Ascending aorta (tissue), 2 donors: ENCODE data around the gene NMUR1. TPM values are rescaled to one million over a fixed set of nuclear protein-coding genes. Genes with fewer than 3 reads are reported as not detected.

Experiments used
- DNase-seq, 2 donors: peaks; one replicate each; pipeline ENCODE4 v3.0.0-alpha.2; 2019; ENCODE audit warnings: low spot score in 2 of 2
- H3K27ac ChIP-seq, 2 donors: fragments of 200-600 bp; sonication (generic); one replicate each; pipeline ENCODE4 v1.5.1; 2016 to 2017; ENCODE audit warnings: mild to moderate bottlenecking in 1 of 2
- H3K27me3 ChIP-seq: fragments of 200-600 bp; sonication (generic); one replicate; pipeline ENCODE4 v1.5.1; 2017
- H3K36me3 ChIP-seq, 2 donors: fragments of 200-600 bp; sonication (generic); one replicate each; pipeline ENCODE4 v1.5.1; 2016
- H3K4me1 ChIP-seq, 2 donors: fragments of 200-600 bp; sonication (generic); one replicate each; pipeline ENCODE4 v1.5.1; 2016 to 2017; ENCODE audit warnings: mild to moderate bottlenecking in 1 of 2
- H3K4me3 ChIP-seq, 2 donors: fragments of 200-600 bp; sonication (generic); one replicate each; pipeline ENCODE4 v1.5.1; 2016 to 2017; ENCODE audit warnings: mild to moderate bottlenecking in 1 of 2
- H3K9me3 ChIP-seq, 2 donors: fragments of 200-600 bp; sonication (generic); one replicate each; pipeline ENCODE4 v1.5.1; 2016
- intact Hi-C: fragments of 100-400 bp; cut with DNase I; formaldehyde crosslinking; loops from one replicate; pipeline ENCODE4 v1.15.1; 2023
- total RNA-seq: library from RNA; depleted of rRNA; stranded (reverse); fragments of >200 nt; gene quantifications from one replicate; pipeline ENCODE4 v1.1.0, GENCODE V29; 2016
- TF ChIP-seq, protein P1 (sequence below), 3 experiments: fragments of 200-600 bp in 2 of 3; fragments of 450-650 bp in 1 of 3; sonication (generic) in 2 of 3; IDR thresholded peaks; one replicate each; pipeline ENCODE4 v1.5.1; 2016 to 2019; ENCODE audit warnings: antibody characterized with exemption in 3 of 3, mild to moderate bottlenecking in 1 of 3, moderate library complexity in 1 of 3

Gene NMUR1
- total RNA-seq, 1 donor from 2014 or later: 1.8 TPM

DNA sequence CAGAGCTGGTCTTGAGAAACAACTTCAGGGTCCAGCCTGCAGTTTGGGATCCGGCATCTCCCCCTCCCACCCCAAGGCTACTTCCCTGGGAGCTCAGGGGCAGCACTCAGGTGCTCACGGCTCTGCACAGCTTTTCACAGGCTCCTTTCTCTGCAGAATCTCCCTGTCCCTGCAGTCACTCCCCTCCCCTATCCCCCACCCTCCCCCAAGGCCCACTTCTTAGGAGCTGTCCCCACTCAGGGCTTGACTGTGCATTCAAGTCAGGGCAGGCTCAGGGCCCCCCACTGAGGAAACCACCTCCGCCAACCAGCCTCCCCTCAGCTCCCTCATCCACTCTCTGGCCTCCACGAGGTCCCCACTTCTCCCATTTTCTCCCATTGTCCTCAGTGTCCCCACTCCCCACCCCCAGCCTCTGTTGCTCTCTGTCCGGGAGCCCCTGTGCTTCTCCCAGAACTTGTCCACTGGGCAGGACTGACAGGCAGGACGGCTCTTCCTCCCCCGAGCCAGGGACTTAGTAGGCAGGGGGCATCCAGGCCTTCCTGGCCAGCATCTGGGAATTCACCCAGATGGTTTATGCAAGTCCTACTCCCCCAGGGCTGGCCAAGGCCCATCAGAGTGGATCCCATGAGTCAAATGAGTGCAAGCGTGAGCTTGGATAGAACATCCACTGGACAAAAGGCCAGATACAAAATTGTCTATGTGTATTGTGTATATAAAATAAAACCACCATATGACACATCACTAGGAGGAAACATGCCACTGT, 7.6 kb downstream of the NMUR1 start:
- Histone ChIP-seq H3K4me3 (no peak overlapping the region), H3K4me1 (peaks cover 0 to 2% of the 10 kb centered on the region in 2 donors), H3K36me3 (no peaks in the 10 kb centered on the region), H3K27ac (no peak overlapping the region), H3K27me3 (no peaks in the 10 kb centered on the region), H3K9me3 (no peaks in the 10 kb centered on the region)
- TF ChIP-seq, protein P1, sequence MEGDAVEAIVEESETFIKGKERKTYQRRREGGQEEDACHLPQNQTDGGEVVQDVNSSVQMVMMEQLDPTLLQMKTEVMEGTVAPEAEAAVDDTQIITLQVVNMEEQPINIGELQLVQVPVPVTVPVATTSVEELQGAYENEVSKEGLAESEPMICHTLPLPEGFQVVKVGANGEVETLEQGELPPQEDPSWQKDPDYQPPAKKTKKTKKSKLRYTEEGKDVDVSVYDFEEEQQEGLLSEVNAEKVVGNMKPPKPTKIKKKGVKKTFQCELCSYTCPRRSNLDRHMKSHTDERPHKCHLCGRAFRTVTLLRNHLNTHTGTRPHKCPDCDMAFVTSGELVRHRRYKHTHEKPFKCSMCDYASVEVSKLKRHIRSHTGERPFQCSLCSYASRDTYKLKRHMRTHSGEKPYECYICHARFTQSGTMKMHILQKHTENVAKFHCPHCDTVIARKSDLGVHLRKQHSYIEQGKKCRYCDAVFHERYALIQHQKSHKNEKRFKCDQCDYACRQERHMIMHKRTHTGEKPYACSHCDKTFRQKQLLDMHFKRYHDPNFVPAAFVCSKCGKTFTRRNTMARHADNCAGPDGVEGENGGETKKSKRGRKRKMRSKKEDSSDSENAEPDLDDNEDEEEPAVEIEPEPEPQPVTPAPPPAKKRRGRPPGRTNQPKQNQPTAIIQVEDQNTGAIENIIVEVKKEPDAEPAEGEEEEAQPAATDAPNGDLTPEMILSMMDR (IDR thresholded peaks at IDR 0.05): no peak
- intact Hi-C loops: no loop called here
- no peak for DNase-seq

DNA sequence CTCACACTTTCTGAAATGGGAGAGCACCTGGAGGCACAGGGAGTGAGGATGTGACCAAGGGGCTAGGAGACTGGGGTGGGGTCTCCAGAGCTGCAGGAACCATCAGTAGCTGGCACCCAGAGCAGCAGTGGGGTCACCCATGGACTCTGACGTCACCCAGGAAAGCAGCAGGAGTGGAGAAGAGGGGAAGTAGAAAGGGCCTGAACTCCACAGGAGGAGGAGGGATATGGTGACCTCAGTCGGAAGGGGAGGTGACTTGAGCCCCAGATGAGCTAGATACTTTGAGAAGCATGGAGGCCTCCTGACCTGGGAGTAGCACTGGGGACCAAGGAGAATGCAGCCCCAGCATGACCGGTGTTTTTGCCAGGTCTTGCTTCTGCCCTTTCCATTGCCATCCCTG, 8.8 kb downstream of the NMUR1 start:
- Histone ChIP-seq H3K4me1 (peaks cover 0 to 2% of the 10 kb centered on the region in 2 donors), H3K27ac (no peak overlapping the region), H3K4me3 (no peak overlapping the region), H3K36me3 (no peaks in the 10 kb centered on the region), H3K9me3 (no peaks in the 10 kb centered on the region), H3K27me3 (no peaks in the 10 kb centered on the region)
- DNase-seq: no peak
- intact Hi-C loops: no loop called here
- TF ChIP-seq, protein P1 (IDR thresholded peaks at IDR 0.05): no peak

DNA sequence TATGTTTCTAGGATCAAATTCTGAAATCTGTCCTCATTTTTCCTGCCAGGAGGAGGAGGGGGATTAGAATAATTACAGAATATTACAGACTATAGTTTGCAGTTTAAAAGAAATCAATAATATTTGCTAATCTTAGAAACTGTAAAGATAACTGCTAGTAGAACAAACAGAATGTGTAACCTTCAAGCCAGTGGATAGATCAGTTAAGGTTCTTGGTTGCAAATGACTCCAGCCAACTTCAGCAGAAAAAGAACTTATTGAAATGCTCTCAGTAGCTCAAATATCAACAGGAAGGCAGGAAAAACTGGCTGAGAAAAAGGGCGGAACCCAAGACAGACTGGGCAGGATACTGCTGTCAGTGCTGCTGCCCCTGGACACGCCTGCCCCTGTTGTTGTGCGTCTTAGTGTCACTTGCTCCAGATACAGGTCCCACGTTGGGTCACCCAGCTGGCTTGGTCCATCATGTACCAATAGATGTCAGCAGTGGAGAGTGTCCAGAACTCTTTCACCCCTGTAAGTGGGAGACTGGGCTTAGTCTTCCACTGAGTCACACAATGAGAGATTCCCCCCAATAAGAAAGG, 10.2 kb downstream of the NMUR1 start:
- intact Hi-C loops: loop anchor here (5.0 kb wide), 1 partner anchor 37 kb away; no protein-coding TSS in a partner anchor
- Histone ChIP-seq H3K9me3 (no peaks in the 10 kb centered on the region), H3K27me3 (no peaks in the 10 kb centered on the region), H3K27ac (no peak overlapping the region), H3K36me3 (no peaks in the 10 kb centered on the region), H3K4me3 (no peak overlapping the region), H3K4me1 (peaks cover 0 to 2% of the 10 kb centered on the region in 2 donors)
- DNase-seq: no peak
- TF ChIP-seq, protein P1 (IDR thresholded peaks at IDR 0.05): no peak

DNA sequence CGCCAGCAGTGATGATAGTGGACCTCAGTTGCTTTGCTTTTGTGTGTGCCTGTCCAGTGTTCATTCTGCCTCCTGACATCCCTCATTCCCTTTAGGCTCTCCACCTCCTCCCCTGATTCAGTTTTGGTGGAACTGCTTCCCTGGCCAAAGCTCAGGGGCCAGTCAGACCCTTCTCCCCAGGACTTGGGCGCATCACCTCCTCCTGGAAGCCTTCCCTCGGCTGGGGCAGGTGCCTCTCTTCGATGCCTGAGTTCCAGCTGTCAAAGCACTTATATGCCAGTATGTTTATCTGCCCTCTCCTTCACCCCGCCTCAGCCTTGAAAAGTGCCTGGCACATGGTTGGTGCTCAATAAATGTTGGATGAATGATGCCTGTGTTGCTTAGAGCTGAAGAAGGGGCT, 11.5 kb downstream of the NMUR1 start:
- DNase-seq: no peak
- Histone ChIP-seq H3K9me3 (no peaks in the 10 kb centered on the region), H3K36me3 (no peaks in the 10 kb centered on the region), H3K27me3 (no peaks in the 10 kb centered on the region), H3K4me1 (peaks cover 2 to 3% of the 10 kb centered on the region in 2 donors), H3K27ac (no peak overlapping the region), H3K4me3 (no peak overlapping the region)
- TF ChIP-seq, protein P1 (IDR thresholded peaks at IDR 0.05): no peak
- intact Hi-C loops: loop anchor here (5.0 kb wide), 1 partner anchor 39 kb away; no protein-coding TSS in a partner anchor

DNA sequence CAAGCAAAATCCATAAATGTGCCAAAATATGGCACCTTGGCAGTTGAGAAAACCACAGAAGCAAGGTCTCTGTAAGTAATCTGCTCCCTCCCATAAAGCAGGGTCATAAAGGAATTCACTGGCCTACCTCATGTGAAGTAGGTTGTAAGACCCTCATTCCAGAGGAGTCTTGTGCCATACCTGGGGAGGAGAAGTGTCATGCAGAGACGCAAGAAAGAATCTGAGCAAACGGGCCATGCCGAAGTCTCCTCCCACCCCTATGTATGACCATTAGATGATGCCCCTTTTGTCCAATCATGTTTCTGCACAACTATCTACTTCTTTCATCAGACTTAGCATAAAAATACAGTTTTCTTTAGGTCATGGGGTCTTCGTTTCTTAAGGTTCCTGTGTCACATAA, 14.6 kb downstream of the NMUR1 start:
- no peak for DNase-seq
- intact Hi-C loops: loop anchor here (2.0 to 5.0 kb wide), 5 partner anchors 42 to 265 kb away; partner anchors contain the start of gene PDE6D
- H3K4me1 ChIP-seq: peaks cover 0 to 3% of the 10 kb centered on the region in 2 donors
- TF ChIP-seq, protein P1 (IDR thresholded peaks at IDR 0.05): no peak
- no peak overlapping the region for H3K4me3 ChIP-seq
- no peaks in the 10 kb centered on the region for H3K27me3 ChIP-seq
- H3K9me3 ChIP-seq: no peaks in the 10 kb centered on the region
- no peak overlapping the region for H3K27ac ChIP-seq
- H3K36me3 ChIP-seq: no peaks in the 10 kb centered on the region
